ENCODE results near the gene CALCR.

Gene CALCR

GRCh38 chr7:93476491-93477344 lies 97.8 kb downstream of the CALCR start:
- H3K4me3 ChIP-seq (ENCODE audit: low read length), result no peak overlapping the region
- no peak for DNase-seq (ENCODE audit: low read depth)
- no peak for TF ChIP-seq CTCF (conservative IDR thresholded peaks at IDR 0.05; ENCODE audit: low read depth, low read length)

DNA sequence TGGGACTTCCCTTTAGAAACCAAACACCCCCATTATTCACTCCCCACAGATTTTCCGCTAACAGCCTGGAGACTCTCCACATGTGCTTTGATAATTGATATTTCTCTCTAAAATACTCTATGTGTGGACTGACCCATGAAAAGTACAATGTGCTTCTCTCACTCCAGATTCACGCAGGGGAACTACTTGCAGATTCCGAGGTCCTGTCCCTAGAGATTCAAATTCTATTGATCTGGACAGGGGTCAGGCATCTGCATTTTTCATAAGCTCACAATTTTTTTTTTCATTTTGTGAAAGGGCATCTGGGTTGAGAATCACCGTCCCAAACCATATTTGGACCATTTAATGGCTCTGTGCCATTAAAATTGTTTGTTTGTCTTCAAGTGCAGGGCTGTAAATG lies 98.7 kb downstream of the CALCR start:
- no peak for TF ChIP-seq CTCF (conservative IDR thresholded peaks at IDR 0.05; ENCODE audit: low read depth, low read length)
- DNase-seq (ENCODE audit: low read depth), result no peak
- no peak overlapping the region for H3K4me3 ChIP-seq (ENCODE audit: low read length)

GRCh38 chr7:93471456-93471855 lies 103.1 kb downstream of the CALCR start:
- no peak overlapping the region for H3K4me3 ChIP-seq (ENCODE audit: low read length)
- no peak for DNase-seq (ENCODE audit: low read depth)
- TF ChIP-seq CTCF (conservative IDR thresholded peaks at IDR 0.05; ENCODE audit: low read depth, low read length), result no peak

- no peak overlapping the region for H3K4me3 ChIP-seq (ENCODE audit: low read length)
- no peak for DNase-seq (ENCODE audit: low read depth)
- no peak for TF ChIP-seq CTCF (conservative IDR thresholded peaks at IDR 0.05; ENCODE audit: low read depth, low read length)
Observed at GRCh38 chr7:93463764-93464163, 110.8 kb downstream of the CALCR start.

- no peak for DNase-seq (ENCODE audit: low read depth)
- no peak overlapping the region for H3K4me3 ChIP-seq (ENCODE audit: low read length)
- no peak for TF ChIP-seq CTCF (conservative IDR thresholded peaks at IDR 0.05; ENCODE audit: low read depth, low read length)
Observed at GRCh38 chr7:93461350-93461749, 113.2 kb downstream of the CALCR start.

- no peak for DNase-seq (ENCODE audit: low read depth)
- no peak for TF ChIP-seq CTCF (conservative IDR thresholded peaks at IDR 0.05; ENCODE audit: low read depth, low read length)
- no peak overlapping the region for H3K4me3 ChIP-seq (ENCODE audit: low read length)
Observed at GRCh38 chr7:93453262-93453661, 121.3 kb downstream of the CALCR start.

DNA sequence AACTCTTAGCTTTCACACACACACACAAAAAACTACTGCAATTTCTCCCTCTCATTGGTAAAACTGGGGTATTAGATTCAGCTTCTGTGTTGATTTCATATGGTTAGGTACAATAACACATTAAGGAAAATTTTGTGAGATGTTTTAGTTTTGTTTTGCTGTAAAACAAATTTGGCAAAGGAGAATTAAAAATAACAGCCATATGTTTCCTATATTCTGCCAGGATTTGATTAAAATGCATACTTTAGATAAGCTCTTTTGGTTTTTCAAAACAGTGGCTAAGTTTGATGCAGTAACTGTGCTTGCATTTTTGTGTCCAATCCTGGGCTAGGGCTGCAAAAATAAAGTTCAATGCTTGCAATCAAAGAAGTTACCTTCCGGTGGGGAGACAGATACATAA lies 126.3 kb downstream of the CALCR start:
- no peak for DNase-seq (ENCODE audit: low read depth)
- TF ChIP-seq CTCF (conservative IDR thresholded peaks at IDR 0.05; ENCODE audit: low read depth, low read length), result no peak
- H3K4me3 ChIP-seq (ENCODE audit: low read length), result no peak overlapping the region
